GM19240 (cell line): ENCODE measurements around the gene PTAR1.

Experiments
- DNase-seq: peaks from one replicate; pipeline ENCODE4 v3.0.0; 2011; ENCODE audit warnings: low spot score; ENCODE audit not compliant: insufficient read length

PTAR1 gene

DNA sequence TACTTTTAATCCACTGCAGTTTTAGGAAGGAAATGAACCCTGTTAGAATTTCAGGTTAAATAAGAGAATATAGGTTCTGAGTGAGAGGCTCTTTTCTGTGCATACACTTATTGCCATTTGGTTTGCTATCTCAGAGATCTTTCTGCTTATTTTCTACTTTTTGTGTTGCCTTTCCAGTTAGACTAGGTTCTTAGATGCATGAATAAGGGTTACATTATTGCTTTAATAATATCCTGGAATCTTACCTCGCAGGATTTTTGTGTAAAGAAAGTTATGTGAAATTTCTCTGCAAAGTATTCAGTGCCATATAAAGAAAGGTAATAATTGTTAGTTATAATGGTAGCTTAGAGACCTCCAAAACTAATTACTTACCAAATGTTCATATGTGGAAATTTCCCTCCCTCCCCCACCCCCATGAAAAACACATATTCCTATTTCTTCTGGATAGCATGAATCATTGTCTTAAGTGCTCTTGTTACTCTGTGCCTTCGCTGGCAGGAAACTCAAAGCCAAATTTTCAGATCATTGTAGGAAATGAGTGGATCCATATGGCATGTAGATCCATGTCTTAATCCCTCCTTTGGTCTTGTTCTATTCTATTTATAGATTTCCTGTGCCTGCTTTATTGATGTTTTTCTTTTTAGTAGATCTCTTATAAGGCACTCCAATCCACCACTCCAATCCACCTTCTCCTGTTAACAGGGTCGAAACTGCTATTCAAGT is 84.9 kb downstream of the PTAR1 start:
- no peak for DNase-seq

GRCh38 chr9:69674112-69674685 is 85.6 kb downstream of the PTAR1 start:
- DNase-seq, result no peak

DNA sequence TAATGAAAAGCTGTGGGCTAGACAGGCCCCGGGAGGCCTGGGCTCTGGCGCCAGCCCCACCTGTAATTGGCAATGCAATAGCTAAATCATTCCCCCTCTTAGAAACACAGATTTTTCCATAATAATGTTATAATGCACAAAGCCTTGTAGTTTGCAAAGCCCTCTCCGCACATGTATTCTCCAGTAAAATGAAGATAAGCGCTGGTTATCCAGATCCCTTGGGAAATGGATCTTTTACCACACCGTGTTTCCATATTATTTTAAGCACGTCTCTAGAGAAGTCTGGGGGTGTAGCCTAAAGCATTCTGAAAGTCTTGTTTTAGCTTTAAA is 86.5 kb downstream of the PTAR1 start:
- DNase-seq, result no peak

- DNase-seq, result peak; percentile 54
Measured at GRCh38 chr9:69672596-69673310, 87.1 kb downstream of the PTAR1 start.

- DNase-seq, result no peak
Measured at GRCh38 chr9:69671879-69672595, 87.8 kb downstream of the PTAR1 start, which contains the start of gene APBA1. TSS of gene APBA1 (minus strand) at chr9:69672371.

DNA sequence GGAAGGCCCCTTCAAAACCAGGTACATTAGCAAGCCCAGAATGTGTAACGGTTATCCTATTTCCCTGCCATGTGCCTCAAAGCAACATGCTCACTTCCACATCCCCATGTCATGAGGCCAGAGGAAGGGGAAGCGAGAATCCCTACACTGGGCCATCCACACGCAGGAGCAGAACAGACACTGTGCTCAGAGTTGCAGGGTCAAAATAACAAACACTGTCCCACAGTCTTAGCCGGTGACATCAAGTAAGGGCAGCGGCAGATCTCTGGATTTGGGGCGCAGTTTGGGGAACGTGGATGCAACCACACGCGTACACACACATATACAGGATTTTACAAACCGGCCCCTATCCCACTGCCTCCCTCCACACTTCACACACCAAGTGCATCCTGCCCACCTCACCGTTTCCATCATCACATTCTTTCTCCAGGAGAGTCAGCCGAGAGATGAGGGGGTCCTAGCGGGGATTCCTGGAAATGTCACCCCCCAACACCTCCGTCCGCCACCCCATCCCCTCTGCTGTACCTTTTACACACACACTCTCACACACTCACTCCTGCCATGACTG is 88.4 kb downstream of the PTAR1 start:
- no peak for DNase-seq

DNA sequence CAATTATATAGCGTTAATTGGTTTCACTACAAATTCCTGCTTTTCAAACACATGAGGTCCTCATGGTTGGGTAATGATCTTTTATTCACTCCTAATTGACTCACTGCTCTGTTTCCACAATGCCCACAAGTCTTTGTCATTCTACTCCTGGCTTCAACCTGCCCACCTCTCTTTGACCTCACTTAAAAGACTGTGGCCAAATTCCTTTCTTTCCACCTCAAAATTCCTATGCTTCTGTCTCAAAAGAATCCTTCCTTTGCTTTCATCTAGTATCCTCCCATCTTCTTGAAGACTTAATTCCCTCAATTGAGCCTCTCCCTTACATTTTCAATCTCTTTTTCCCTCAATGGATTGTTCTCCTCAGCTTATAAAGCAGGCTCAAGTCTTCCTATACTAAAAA is 92.5 kb downstream of the PTAR1 start:
- no peak for DNase-seq

DNA sequence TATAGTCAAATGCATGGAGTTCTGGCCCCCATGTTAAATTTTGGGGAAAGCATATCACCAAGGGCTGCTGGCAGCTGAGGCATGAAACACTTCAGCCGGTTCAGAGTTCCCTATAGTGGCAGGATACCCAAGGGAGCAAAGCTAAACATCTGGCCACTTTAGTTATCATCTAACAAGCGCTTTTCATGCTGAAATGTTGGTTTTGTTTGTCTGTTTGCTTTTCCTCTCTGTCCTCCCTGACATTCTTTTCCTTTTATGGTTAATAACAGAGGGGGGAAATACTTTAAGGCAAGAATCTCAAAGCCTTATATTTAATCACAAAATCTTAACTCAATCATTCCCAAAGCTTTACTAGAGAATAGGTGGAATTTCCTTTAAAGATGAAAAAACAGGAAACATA is 99.5 kb downstream of the PTAR1 start:
- DNase-seq, result no peak
